K562 (cell line): ENCODE measurements around the gene CSNK1A1L. TPM values are rescaled to one million over a fixed set of nuclear protein-coding genes. Genes with fewer than 3 reads are reported as not detected.

Experiments
- ATAC-seq: fragments of 200-7000 bp; cut with Tn5 transposase; 3 replicates; pipeline ENCODE4 v1.9.1; 2020; ENCODE audit warnings: moderate library complexity
- BruUV-seq: library from RNA; stranded (reverse); fragments of 400-500 nt; replicated peaks from 2 replicates; lab custom pipeline; 2021; lab: Mats Ljungman, UMichigan
- CTCF ChIA-PET: fragments of 300-600 bp; formaldehyde crosslinking; extraction: SDS; loops from one replicate; lab custom pipeline; 2021; ENCODE audit warnings: low intra/inter-chr PET ratio; lab: Yijun Ruan, JAX
- POLR2A ChIA-PET: fragments of 300-600, 350-650 bp; sonication (Branson Sonifier 250); formaldehyde crosslinking; extraction: SDS; loops from one replicate; lab custom pipeline; 2021; ENCODE audit warnings: antibody characterized with exemption, inconsistent platforms; lab: Yijun Ruan, JAX
- DNase-seq, 4 experiments: peaks; one replicate each; pipeline versions ENCODE4 v3.0.0 to v3.0.0-alpha.2; 2011 to 2018; ENCODE audit warnings: low spot score in 3 of 4, mixed read lengths in 3 of 4; ENCODE audit errors: extremely low read depth in 1 of 4
- FAIRE-seq: peaks from 2 replicates; lab custom pipeline; 2011; peaks lifted over from hg19 to GRCh38; lab: Jason Lieb, UNC
- H2AFZ ChIP-seq: 2 replicates; pipeline ENCODE4 v1.6.0; 2011; ENCODE audit warnings: low read depth, low read length, control low read depth, inconsistent platforms
- H3K27ac ChIP-seq: fragments of 200-600 bp; 3 replicates; pipeline ENCODE4 v1.8.0; 2011; ENCODE audit warnings: low read depth, mild to moderate bottlenecking, control low read depth, inconsistent platforms, low read length, moderate library complexity, mixed read lengths; ENCODE audit errors: extremely low read depth
- H3K27me3 ChIP-seq, 2 experiments: fragments of 300-600 bp in 1 of 2; 2 replicates in 1 of 2; 3 replicates in 1 of 2; pipeline versions ENCODE4 v1.6.0 to v1.8.0; 2011; ENCODE audit warnings: inconsistent platforms in 2 of 2, low read length in 2 of 2, mild to moderate bottlenecking in 1 of 2, mixed read lengths in 1 of 2, moderate library complexity in 1 of 2; ENCODE audit not compliant: control insufficient read depth in 2 of 2, insufficient read depth in 2 of 2
- H3K36me3 ChIP-seq: fragments of 300-600 bp; 3 replicates; pipeline ENCODE4 v1.8.0; 2011; ENCODE audit warnings: mild to moderate bottlenecking, low read length, inconsistent platforms; ENCODE audit not compliant: control insufficient read depth, insufficient read depth
- H3K4me1 ChIP-seq, 2 experiments: fragments of 200-600 bp in 1 of 2; replicated peaks in 1 of 2; 2 replicates in 1 of 2; 3 replicates in 1 of 2; pipeline versions ENCODE4 v1.5.1 to v1.8.0; 2011; ENCODE audit warnings: inconsistent platforms in 2 of 2, low read length in 2 of 2, mild to moderate bottlenecking in 1 of 2, mixed read lengths in 1 of 2, moderate library complexity in 1 of 2; ENCODE audit not compliant: control insufficient read depth in 2 of 2, insufficient read depth in 2 of 2
- H3K4me2 ChIP-seq: 2 replicates; pipeline ENCODE4 v1.6.1; 2011; ENCODE audit warnings: low read length, control low read depth, inconsistent platforms, mixed read lengths; ENCODE audit not compliant: insufficient read depth
- H3K4me3 ChIP-seq: fragments of 200-600 bp; sonication (generic), shearing (Covaris generic); 2 replicates; pipeline ENCODE4 v1.5.1; 2016; ENCODE audit warnings: control low read depth, inconsistent platforms
- H3K79me2 ChIP-seq: fragments of 200-600 bp; 3 replicates; pipeline ENCODE4 v1.8.0; 2011; ENCODE audit warnings: low read length, inconsistent platforms; ENCODE audit not compliant: control insufficient read depth, insufficient read depth
- H3K9ac ChIP-seq, 2 experiments: 2 replicates each; pipeline versions ENCODE4 v1.6.0 to v1.6.1; 2011; ENCODE audit warnings: low read depth in 2 of 2, low read length in 2 of 2, control low read depth in 1 of 2, inconsistent platforms in 1 of 2, mild to moderate bottlenecking in 1 of 2, mixed read lengths in 1 of 2; ENCODE audit not compliant: insufficient read depth in 1 of 2
- H3K9me1 ChIP-seq: one replicate; pipeline ENCODE4 v1.6.0; 2011; ENCODE audit warnings: inconsistent platforms, mild to moderate bottlenecking, low read length, moderate library complexity; ENCODE audit not compliant: control insufficient read depth, insufficient read depth
- H3K9me3 ChIP-seq: replicated peaks from 2 replicates; pipeline ENCODE4 v1.5.1; 2011; ENCODE audit warnings: low read depth, low read length, inconsistent platforms; ENCODE audit not compliant: control insufficient read depth, insufficient read depth
- H4K20me1 ChIP-seq: replicated peaks from 2 replicates; pipeline ENCODE4 v1.6.1; 2011; ENCODE audit warnings: low read length, inconsistent platforms, mixed read lengths; ENCODE audit not compliant: control insufficient read depth, insufficient read depth
- CHD4 ChIP-seq: fragments of 200-600 bp; sonication (generic); IDR thresholded peaks from 3 replicates; pipeline ENCODE4 v1.6.1; 2012; ENCODE audit warnings: low read depth, mild to moderate bottlenecking, mixed read lengths, low read length, inconsistent platforms; ENCODE audit not compliant: insufficient read depth, insufficient replicate concordance, poor library complexity, severe bottlenecking
- FOXM1 ChIP-seq, 2 experiments: fragments of 450-650 bp in 1 of 2; sonication (generic) in 1 of 2; formaldehyde crosslinking in 1 of 2; IDR thresholded peaks; 2 replicates each; pipeline versions ENCODE4 v1.6.1 to v1.9.0; 2017 to 2022; ENCODE audit warnings: low read depth in 2 of 2, mild to moderate bottlenecking in 2 of 2, missing genetic modification reagents in 1 of 2, moderate library complexity in 1 of 2
- MED1 ChIP-seq: sonication (generic); formaldehyde crosslinking; IDR thresholded peaks from 2 replicates; pipeline ENCODE4 v1.8.1; 2023; ENCODE audit warnings: missing genetic modification reagents, borderline replicate concordance
- RAD51 ChIP-seq: fragments of 450-650 bp; IDR thresholded peaks from 2 replicates; pipeline ENCODE4 v1.7.1; 2016; ENCODE audit warnings: low read depth, mild to moderate bottlenecking, borderline replicate concordance
- ZNF217 ChIP-seq: sonication (generic); formaldehyde crosslinking; IDR thresholded peaks from 2 replicates; pipeline ENCODE4 v1.8.0; 2022; ENCODE audit warnings: mild to moderate bottlenecking, missing genetic modification reagents
- ZNF589 ChIP-seq: fragments of 200-800 bp; sonication (Bioruptor generic); IDR thresholded peaks from 2 replicates; pipeline ENCODE4 v1.6.1; 2016; ENCODE audit warnings: low read depth, missing genetic modification characterization, missing compliant biosample characterization
- WGBS: fragments of 100-300 bp; shearing (Covaris generic); methylation state at CpG from one replicate; pipeline ENCODE4 v1.1.6; 2016; ENCODE audit warnings: low coverage, mixed read lengths; ENCODE audit not compliant: insufficient coverage; ENCODE audit errors: missing lambda C conversion rate; 5-methylcytosine and 5-hydroxymethylcytosine counted together
- in situ Hi-C: fragments of 300-500 bp; cut with MboI; formaldehyde crosslinking; loops from 4 replicates; pipeline ENCODE4 v1.15.0; 2018; ENCODE audit warnings: inconsistent platforms, mixed read lengths
- intact Hi-C: fragments of 100-400 bp; cut with micrococcal nuclease; formaldehyde crosslinking; loops from 2 replicates; pipeline ENCODE4 v1.14.2; 2022
- polyA plus RNA-seq, 8 experiments: library from polyadenylated mRNA; depleted of rRNA in 4 of 8; stranded (reverse) in 5 of 8; unstranded in 3 of 8; fragments of >200 nt; fragmentation: Nextera tagmentation in 2 of 8; fragmentation: Illumina TruSeq in 1 of 8; extraction: Ambion mirVana in 2 of 8; extraction: Trizol in 1 of 8; gene quantifications; 2 replicates each; pipeline versions ENCODE4 v1.2.1 to v1.2.3, GENCODE V29; 2011 to 2014; ENCODE audit warnings: inconsistent platforms in 1 of 8, missing spikeins in 1 of 8
- total RNA-seq, 7 experiments: library from RNA; depleted of rRNA in 6 of 7; stranded (reverse); fragments of >200 nt in 6 of 7; fragmentation: Illumina TruSeq in 2 of 7; extraction: Trizol in 2 of 7; gene quantifications; 2 replicates each; pipeline versions ENCODE4 v1.2.1 to v1.2.3, GENCODE V29; 2011 to 2021; ENCODE audit warnings: low replicate concordance in 1 of 7
- TF ChIP-seq, protein P1 (sequence below): fragments of 250-450 bp; sonication (Bioruptor Pico); IDR thresholded peaks from 2 replicates; pipeline ENCODE4 v1.8.0; 2021; ENCODE audit warnings: moderate library complexity, mild to moderate bottlenecking, inconsistent platforms

The CSNK1A1L gene
- total and polyA plus RNA-seq, 9 of the 15 experiments (the other 6 are each of a cell fraction or from before 2014, with no cell fraction given): not detected

DNA sequence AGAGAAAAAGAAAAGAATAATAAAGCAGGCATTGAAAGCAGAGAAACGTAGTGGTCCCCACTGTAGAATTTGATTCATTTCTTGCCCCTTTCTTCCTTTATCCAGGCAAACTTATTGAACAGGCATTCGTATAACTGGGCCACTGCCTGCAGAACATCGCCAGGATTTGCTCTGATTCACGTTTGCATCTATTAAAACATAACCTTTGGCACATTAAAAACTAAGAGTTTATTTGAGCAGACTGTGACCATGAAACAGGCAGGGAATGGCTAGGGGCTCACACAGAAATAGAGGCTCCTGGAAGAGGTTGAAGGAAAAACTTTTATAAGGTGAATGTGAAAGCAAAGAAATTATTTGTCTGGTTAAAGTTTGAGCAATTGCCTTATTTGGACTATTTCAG lies 33.4 kb downstream of the CSNK1A1L start:
- no peaks in the 10 kb centered on the region for H3K9me1 ChIP-seq
- no peak overlapping the region for H3K9ac ChIP-seq
- no peaks in the 10 kb centered on the region for H4K20me1 ChIP-seq
- ATAC-seq (no peak), FAIRE-seq (no peak), DNase-seq (no peak)
- no peak overlapping the region for H3K4me2 ChIP-seq
- no peaks in the 10 kb centered on the region for H3K36me3 ChIP-seq
- POLR2A ChIA-PET: no interaction called here
- no peak overlapping the region for H3K27ac ChIP-seq
- no peaks in the 10 kb centered on the region for H3K79me2 ChIP-seq
- in situ Hi-C loops (no loop called here), intact Hi-C loops (loop anchor here (10.0 kb wide), 1 partner anchor 1843 kb away; no protein-coding TSS in a partner anchor)
- peaks cover 0 to 9% of the 10 kb centered on the region in 2 experiments; a peak in 2 of 5 replicates for H3K4me1 ChIP-seq
- H3K27me3 ChIP-seq: peaks cover 0 to 19% of the 10 kb centered on the region in 2 experiments; a peak in 1 of 5 replicates
- WGBS: 0% methylated on average over 3 of the region's 4 CpGs
- no peaks in the 10 kb centered on the region for H3K9me3 ChIP-seq
- CTCF ChIA-PET: no interaction called here
- H2AFZ ChIP-seq: no peak overlapping the region
- BruUV-seq: no TSS peak
- H3K4me3 ChIP-seq: no peak overlapping the region
- TF ChIP-seq, protein P1, sequence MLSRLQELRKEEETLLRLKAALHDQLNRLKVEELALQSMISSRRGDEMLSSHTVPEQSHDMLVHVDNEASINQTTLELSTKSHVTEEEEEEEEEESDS (CRISPR knock-in tag): no peak
- TF ChIP-seq CHD4 (no peak), FOXM1 (IDR thresholded peaks at IDR 0.05; ENCODE audit: low read depth) (no peak), FOXM1 (CRISPR knock-in tag; IDR thresholded peaks at IDR 0.05; ENCODE audit: low read depth) (no peak), ZNF589 (CRISPR knock-in tag) (no peak), MED1 (CRISPR knock-in tag) (no peak), RAD51 (no peak), ZNF217 (CRISPR knock-in tag) (no peak)
